ENCODE results near the gene HELZ2. TPM values are rescaled to one million over a fixed set of nuclear protein-coding genes. Genes with fewer than 3 reads are reported as not detected.

Gene HELZ2
- total RNA-seq, 1 donor from 2014 or later: 29.0 TPM

DNA sequence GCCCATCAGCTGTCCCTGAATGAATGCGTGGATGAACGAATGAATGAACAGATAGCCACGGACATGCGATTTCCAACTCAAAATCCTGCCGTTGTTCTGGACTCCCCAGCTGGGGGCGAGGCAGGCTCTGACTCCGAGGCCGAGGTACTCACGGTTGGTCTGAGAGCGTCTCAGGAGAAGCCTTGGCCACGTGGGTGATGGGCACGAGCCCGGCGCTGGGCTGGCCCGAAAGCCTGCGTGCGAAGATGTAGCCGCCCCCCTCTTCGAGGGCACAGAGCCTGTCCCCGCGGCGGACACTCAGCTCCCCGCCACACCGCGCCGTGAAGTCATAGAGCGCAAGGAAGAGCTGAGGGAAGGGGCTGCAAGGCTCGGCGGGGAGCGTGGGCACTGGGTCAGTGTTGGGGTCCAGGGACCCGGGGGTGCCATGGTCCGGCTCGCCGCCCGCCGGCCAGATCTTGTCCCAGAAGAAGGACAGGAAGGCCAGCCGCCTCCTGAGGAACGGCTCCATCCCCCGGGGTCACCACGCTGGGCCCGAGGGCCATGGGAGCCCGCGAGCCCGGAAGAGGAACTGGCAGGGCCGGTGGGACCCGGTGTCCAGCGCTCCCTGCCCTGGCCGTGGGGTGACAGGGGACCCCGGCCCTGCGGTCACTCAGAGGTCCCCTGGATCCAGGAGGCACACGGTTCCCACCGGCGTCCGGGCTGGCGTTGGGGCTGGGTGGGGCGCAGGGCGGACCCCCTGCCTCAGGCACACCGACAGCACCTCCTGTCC, 26.9 kb downstream of the HELZ2 start:
- H3K4me3 Mint-ChIP-seq (ENCODE audit: unreplicated experiment): no peak overlapping the region
- H3K27ac Mint-ChIP-seq (ENCODE audit: unreplicated experiment): no peak overlapping the region
- no peak for DNase-seq (ENCODE audit: extremely low spot score, unreplicated experiment)
- TF ChIP-seq, protein P1, sequence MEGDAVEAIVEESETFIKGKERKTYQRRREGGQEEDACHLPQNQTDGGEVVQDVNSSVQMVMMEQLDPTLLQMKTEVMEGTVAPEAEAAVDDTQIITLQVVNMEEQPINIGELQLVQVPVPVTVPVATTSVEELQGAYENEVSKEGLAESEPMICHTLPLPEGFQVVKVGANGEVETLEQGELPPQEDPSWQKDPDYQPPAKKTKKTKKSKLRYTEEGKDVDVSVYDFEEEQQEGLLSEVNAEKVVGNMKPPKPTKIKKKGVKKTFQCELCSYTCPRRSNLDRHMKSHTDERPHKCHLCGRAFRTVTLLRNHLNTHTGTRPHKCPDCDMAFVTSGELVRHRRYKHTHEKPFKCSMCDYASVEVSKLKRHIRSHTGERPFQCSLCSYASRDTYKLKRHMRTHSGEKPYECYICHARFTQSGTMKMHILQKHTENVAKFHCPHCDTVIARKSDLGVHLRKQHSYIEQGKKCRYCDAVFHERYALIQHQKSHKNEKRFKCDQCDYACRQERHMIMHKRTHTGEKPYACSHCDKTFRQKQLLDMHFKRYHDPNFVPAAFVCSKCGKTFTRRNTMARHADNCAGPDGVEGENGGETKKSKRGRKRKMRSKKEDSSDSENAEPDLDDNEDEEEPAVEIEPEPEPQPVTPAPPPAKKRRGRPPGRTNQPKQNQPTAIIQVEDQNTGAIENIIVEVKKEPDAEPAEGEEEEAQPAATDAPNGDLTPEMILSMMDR (IDR thresholded peaks at IDR 0.05): no peak
- peaks cover 5% of the 10 kb centered on the region for H3K27me3 Mint-ChIP-seq (ENCODE audit: unreplicated experiment)
- H3K4me1 Mint-ChIP-seq (ENCODE audit: unreplicated experiment): peaks cover 6% of the 10 kb centered on the region
- no peaks in the 10 kb centered on the region for H3K36me3 Mint-ChIP-seq (ENCODE audit: unreplicated experiment)
- no peaks in the 10 kb centered on the region for H3K9me3 Mint-ChIP-seq (ENCODE audit: unreplicated experiment)

DNA sequence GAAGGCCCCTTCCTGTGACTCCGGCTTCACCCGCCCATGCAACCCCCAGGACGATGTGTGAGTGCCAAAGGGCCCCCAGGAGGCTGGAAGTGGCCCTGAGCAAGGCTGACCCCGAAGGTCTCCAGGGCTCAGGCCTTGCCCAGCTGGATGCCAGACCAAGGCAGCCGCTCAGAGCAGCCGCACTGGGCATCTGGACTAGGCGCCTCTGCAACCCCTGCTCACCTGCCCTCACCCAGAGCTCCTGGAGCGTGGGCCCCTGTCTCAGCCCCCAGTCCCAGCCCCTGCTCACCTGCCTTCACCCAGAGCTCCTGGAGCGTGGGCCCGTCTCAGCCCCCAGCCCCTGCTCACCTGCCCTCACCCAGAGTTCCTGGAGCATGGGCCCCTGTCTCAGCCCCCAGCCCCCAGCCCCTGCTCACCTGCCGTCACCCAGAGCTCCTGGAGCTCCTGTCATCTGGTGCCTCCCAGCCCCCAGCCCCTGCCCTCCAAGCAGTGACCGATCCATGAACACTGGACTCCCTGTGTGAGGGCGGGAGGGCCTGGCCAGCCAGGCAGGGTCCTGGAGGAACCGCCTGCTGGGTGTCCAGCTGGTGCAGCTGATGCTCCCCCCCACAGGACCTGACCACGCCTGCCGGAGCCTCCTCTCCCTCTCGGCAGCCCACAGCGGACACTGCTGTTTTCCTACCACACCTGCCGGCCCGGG, 27.6 kb downstream of the HELZ2 start:
- H3K36me3 Mint-ChIP-seq (ENCODE audit: unreplicated experiment): no peaks in the 10 kb centered on the region
- H3K27me3 Mint-ChIP-seq (ENCODE audit: unreplicated experiment): peaks cover 5% of the 10 kb centered on the region
- H3K27ac Mint-ChIP-seq (ENCODE audit: unreplicated experiment): no peak overlapping the region
- no peaks in the 10 kb centered on the region for H3K9me3 Mint-ChIP-seq (ENCODE audit: unreplicated experiment)
- H3K4me3 Mint-ChIP-seq (ENCODE audit: unreplicated experiment): no peak overlapping the region
- TF ChIP-seq, protein P1 (IDR thresholded peaks at IDR 0.05): no peak
- peaks cover 6% of the 10 kb centered on the region for H3K4me1 Mint-ChIP-seq (ENCODE audit: unreplicated experiment)
- DNase-seq (ENCODE audit: extremely low spot score, unreplicated experiment): no peak

DNA sequence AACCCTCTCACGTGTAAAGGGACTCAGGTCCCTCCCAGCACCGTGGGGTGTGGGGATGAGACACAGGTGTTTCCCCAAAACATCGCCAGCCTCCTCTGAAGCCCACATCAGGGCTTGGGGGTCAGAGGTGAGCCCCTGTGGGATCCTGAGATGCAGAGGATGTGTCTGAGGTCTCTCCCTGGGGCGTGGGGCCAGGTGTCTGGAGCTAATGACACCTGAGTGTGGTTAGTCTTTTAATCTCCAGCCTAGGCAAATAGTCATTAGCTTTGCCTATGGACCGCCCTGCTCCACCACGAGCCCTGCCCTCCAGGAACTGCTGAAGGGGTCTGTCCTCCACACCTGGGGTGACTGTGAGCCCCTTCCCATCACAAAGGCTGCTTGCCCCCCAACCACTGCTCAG, 28.2 kb downstream of the HELZ2 start:
- TF ChIP-seq, protein P1 (IDR thresholded peaks at IDR 0.05): no peak
- no peaks in the 10 kb centered on the region for H3K9me3 Mint-ChIP-seq (ENCODE audit: unreplicated experiment)
- no peaks in the 10 kb centered on the region for H3K36me3 Mint-ChIP-seq (ENCODE audit: unreplicated experiment)
- no peak overlapping the region for H3K4me3 Mint-ChIP-seq (ENCODE audit: unreplicated experiment)
- no peak for DNase-seq (ENCODE audit: extremely low spot score, unreplicated experiment)
- peaks cover 6% of the 10 kb centered on the region for H3K4me1 Mint-ChIP-seq (ENCODE audit: unreplicated experiment)
- peaks cover 5% of the 10 kb centered on the region for H3K27me3 Mint-ChIP-seq (ENCODE audit: unreplicated experiment)
- no peak overlapping the region for H3K27ac Mint-ChIP-seq (ENCODE audit: unreplicated experiment)

DNA sequence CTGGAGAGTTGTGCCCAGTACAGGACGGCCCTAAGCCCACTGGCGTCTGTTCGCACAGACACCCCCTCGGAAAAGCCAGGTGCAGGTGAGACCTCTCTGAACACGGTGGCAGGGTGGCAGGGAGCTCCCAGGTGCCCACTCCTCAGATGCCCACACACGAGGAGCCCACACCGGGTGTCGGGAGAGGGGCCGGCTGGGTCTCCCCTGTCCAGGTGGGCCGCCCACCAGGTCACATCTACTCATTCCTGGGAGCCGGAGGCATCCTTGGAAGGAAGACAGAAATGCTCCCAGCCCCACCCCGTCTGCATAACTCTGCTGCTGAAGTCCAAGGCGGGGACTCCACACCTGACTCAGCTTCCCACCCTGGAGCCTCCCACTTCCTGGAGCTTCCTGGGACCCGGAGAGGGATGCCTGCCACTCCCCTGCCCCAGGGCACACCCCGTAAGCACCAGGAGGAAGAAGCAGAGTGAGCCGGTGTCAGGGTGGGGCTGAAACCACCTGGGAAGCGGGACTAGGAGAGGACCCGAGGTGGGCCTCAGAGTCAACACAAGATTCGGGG, 29.0 kb downstream of the HELZ2 start:
- DNase-seq (ENCODE audit: extremely low spot score, unreplicated experiment): no peak
- Mint-ChIP-seq H3K27me3 (ENCODE audit: unreplicated experiment) (peaks cover 5% of the 10 kb centered on the region), H3K4me1 (ENCODE audit: unreplicated experiment) (peaks cover 6% of the 10 kb centered on the region), H3K9me3 (ENCODE audit: unreplicated experiment) (no peaks in the 10 kb centered on the region), H3K36me3 (ENCODE audit: unreplicated experiment) (no peaks in the 10 kb centered on the region), H3K27ac (ENCODE audit: unreplicated experiment) (no peak overlapping the region), H3K4me3 (ENCODE audit: unreplicated experiment) (no peak overlapping the region)
- TF ChIP-seq, protein P1 (IDR thresholded peaks at IDR 0.05): no peak

Data from osteocyte (in vitro differentiated cells).